DMS153 (cell line): Measurements from ENCODE around the gene CRIP1.

ENCODE experiments used
- DNase-seq: peaks from one replicate; lab custom pipeline; 2025; lab: John Stamatoyannopoulos, UW

Gene CRIP1

GRCh38 chr14:105480807-105481801, 5.6 kb upstream of the CRIP1 start:
- DNase-seq: peak; percentile 44

DNA sequence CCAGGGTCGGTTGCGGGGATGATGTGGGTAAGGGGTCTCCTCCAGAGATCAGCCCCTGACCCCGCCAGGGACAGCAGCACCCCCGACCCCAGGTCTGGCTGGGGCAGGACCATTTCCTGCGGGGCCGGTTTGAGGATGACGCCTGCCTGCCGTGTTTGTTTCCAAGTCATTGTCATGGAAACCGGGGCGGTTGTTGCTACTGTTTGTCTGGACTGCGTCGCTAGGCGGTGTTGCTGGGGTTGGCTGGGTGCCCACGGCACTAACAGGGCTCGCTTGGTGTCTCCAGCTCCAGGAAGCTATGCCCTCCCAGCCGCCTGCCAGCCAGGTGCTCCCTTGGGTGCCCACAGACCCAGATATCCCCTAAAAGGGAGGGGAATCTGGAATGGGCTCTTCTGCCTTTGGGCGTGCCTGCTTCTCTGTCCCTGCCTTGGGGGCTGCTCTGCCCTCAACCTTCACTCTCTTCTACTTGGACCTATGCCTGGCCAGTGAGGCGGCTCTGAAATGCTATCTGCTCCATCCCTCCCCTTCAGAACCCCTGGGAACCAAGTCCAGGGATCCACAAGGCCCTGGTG, 4.7 kb upstream of the CRIP1 start:
- DNase-seq: peak; percentile 80

DNA sequence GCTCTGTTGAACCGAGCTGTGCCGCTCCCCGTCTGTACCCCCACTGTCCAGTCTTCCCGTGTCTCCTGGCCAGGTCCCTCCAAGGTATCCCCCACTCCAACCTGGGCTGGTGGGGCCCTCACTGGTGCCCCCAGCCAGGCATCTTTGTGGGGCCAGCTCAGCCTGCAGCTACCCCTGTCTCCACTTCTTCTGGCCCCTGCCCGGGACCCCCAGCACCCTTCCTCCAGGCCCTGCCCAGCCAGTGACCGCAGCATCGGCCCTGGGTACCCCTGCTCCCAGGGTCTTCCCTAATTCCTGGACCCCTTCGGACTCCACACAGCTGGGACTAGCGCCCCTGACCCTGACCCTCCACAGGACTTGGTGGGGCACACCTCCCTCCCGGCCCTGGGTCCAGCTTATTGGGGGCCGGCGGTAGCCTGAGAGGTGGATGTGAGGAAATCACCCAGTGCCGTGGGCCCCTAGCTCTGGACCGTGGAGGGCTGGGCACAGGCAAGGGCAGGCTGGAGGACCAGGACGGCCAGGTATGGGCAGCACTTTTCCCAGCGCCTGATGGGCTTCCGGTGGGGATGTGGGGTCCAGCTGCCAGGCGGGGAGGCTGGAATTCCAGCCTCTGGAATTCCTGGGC, 4.1 kb upstream of the CRIP1 start:
- no peak for DNase-seq

DNA sequence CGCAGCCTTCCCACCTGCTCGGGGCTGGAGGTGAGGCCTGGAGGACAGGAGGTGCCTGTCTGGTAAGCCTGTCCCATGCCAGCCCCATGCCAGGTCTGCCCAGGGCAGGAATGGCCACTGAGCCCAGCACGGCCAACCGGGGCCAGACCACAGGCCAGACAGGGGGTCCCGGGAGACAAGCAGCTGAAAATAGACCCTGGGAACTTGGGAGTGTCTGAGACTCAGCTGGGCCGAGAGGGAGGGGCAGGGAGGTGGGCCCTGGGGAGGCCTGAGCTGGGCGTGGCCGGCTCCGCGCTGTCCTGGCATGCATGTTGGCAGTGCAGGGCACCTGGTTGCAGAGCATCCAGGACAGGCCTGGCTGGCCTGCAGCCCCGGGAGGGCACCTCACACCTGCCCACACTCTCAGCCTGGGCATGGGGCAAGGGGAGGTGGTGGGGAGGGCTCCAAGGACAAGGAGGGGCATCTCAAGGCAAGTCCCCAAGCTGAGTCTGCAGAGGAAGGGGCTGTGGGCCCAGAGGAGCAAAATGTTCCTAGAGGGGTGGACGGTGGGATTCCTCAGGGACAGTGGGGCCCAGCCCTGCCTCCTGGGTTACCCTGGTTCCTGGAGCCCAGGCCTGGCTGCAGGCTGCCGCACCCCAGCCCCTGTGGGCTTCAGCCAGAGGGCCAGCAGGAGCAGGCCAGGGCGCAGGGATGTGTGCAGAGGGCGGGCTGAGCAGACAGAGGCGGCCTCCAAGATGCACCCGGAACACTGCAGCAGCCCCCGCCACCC, 3.2 kb upstream of the CRIP1 start:
- DNase-seq: no peak

DNA sequence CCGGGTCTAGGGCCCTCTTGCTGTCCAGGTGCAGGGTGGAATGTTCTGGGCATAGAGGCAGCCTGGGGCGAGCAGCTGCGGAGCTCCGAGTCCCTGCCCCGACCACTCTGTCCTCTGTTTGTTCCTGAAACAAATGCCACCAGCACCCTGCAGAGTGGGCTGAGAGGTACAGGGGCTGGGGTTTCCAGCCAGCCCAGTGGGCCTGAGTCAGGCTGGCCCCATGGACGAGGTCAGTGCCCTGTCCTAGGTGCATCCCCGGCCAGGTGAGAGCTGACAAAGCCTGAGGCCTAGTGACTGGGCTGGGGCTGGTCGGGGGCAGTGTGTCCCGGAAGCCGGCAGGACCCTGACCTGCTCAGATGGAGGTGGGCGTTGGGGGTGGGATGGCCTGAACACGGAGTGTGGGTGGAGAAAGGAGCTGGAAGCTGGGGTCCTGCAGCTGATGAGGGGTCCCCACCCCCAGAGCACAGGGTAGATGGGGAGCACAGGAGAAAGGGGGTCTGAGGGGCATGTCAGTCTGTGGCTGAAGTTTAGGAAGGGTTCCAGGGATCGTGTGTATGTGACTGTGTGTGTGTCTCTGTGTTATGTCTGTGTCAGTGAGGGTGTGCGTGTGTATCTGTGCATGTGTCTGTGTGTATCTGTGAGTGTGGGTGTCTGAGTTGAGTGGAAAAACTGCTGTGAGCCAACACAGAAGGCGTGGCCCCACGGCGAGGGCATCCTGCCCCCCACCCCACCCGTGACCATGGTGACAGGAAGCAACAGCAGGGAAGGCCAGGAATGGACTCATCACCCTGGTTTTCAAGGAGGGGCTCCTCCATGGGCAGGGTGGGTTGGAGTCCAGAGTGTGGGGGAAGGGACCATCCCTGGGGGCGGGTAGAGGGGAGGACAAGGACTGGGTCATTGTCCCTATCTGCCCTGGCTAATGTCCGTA, 2.4 kb upstream of the CRIP1 start:
- no peak for DNase-seq

DNA sequence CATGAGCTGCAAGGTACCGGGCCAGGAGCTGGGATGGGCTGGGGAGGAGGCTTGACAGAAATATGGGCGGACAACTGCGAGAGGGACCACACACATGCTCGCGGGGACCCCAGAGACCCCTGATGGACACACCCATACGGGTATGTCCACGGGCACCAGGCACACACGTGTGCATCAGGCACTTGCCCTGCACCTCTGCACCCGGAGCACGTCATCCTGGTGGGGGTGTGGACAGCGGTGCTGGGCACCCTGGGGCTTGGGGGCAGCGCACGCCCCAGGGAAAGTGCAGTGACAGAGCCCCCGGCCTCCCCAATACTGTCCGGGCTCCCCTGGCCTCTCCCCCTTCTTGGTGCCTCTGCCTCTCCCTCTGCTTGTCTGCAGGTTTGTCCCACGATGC, 1.7 kb upstream of the CRIP1 start:
- DNase-seq: no peak

DNA sequence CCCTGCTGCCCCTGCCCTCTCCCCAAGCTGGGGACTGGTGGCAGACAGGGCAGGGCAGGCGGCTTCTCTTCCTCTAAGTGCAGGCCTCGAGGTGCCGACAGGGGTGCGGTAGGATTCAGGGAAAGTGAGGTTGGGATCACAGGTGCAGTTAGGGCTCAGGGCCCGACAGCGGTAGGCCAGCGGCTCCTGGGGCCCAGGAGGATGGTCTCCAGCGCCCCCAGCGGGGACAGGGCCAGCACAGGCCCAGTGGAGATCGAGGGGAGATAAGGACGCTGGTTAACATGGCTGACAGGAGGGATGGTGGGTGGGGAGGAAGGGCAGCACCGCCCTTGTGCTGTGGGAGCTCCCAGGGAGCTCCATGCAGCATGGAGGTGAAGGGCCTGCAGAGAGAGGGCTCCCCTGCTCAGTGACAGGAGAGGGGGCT, 935 bp upstream of the CRIP1 start:
- peak; percentile 12 for DNase-seq

DNA sequence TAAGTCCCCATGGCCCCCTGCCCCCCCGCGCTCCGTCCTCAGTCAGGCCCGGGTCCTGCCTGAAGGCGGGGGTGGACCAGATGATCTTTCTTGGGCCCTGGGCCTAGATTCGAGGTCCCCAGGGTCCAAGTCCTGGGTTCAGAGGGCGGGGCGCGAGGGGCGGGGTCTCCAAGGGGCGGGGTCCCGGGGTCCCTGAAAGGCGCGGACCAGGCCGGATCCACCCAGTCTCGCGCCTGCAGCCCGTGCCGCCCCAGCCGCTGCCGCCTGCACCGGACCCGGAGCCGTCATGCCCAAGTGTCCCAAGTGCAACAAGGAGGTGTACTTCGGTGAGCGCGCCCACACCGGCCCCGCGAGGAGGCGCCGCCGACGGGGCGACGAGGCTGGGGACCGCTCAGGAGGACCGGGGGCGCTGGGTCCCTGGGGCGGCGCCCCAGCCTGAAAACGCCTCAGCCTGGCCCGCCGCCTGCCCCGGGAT, 325 bp downstream of the CRIP1 start:
- no peak for DNase-seq

DNA sequence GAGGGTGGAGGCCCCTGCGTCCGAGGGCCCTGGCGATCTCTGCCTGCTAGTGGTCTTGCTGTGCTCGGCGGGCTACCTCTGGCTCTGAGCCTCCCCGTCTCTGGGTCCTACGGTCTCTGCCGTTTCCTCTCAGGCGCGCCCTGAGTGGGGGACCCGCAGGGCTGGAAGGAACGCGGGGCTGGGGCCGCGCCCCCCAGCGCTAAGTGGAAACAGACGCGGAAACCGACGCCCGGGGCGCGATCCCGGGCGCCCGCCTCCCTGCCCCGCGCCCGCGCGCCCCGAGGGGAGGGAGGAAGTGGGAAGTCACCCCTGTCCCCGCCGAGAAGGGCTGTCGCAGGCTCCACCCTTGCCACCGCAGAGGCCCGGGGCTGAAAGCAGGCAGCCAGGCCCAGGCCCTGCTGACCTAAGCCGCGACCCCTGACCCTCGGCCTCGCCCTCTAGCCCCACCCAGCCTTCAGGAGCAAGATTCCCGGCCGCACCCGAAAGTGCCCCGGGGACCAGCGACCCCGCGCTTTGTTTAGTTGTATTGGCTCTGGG, 831 bp downstream of the CRIP1 start:
- DNase-seq: no peak

DNA sequence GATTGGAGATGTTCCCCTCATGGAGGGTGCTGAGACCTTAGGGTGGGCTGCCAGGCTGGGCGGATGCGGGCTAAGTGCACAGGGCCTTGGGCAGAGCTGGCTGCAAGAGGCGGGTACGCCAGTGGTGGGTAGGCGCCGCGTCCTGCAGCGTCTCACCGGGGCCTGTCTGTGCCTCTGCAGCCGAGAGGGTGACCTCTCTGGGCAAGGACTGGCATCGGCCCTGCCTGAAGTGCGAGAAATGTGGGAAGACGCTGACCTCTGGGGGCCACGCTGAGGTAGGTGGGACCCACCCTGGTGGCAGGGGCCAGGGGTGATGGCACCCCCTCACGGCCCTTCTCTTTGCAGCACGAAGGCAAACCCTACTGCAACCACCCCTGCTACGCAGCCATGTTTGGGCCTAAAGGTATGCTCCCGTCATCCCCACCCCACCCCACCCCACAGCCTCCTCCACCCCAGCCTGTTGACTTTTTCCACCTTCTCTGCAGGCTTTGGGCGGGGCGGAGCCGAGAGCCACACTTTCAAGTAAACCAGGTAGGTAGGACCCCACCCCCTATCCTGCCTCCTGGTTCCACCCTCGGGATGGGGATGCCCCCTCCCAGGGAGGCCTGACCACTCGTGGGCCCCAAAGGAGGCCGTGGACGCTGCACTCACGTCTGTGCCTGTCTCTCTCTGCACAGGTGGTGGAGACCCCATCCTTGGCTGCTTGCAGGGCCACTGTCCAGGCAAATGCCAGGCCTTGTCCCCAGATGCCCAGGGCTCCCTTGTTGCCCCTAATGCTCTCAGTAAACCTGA, 1.5 kb downstream of the CRIP1 start:
- DNase-seq: no peak

- no peak for DNase-seq
These were observed 2.3 kb downstream of the CRIP1 start for GRCh38 chr14:105488781-105489541.

DNA sequence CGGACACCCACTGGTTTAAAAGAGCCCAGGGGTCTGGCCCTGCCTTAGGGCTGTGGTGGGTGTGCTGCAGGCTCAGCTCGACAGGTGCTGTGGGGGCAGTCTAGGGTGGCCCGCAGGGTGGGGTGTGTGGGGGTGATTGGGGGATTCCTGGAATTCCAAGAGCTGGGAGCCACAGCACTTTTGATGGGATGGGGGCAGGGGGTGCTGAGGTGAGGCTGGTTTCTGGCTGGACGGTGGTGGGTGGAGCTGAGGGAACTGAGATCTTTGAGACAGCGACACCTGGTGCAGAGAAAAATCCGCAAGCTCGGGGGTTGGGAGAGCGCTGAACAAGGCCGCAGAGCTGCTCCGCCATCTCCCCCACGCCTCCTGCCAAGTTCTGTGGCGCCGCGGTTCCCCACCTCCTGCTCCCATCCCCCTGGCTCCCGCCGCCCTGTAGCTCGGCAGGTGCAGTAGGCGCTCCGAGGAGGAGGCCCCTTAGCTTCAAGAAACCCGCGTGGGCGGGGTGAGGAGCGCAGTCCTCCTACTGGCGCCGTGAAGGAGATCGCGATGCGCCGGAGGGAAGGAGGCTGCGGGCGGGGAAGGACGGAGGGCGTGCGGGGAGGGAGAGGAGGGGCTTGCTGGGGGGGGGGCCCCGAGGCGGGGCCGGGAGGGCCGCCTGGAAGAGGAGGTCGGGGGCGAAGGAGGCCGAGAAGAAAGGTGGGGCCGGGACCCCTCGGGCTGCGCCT, 3.0 kb downstream of the CRIP1 start:
- peak; percentile 27 for DNase-seq

- DNase-seq: no peak
These were observed 3.5 kb downstream of the CRIP1 start for GRCh38 chr14:105490267-105490571.

DNA sequence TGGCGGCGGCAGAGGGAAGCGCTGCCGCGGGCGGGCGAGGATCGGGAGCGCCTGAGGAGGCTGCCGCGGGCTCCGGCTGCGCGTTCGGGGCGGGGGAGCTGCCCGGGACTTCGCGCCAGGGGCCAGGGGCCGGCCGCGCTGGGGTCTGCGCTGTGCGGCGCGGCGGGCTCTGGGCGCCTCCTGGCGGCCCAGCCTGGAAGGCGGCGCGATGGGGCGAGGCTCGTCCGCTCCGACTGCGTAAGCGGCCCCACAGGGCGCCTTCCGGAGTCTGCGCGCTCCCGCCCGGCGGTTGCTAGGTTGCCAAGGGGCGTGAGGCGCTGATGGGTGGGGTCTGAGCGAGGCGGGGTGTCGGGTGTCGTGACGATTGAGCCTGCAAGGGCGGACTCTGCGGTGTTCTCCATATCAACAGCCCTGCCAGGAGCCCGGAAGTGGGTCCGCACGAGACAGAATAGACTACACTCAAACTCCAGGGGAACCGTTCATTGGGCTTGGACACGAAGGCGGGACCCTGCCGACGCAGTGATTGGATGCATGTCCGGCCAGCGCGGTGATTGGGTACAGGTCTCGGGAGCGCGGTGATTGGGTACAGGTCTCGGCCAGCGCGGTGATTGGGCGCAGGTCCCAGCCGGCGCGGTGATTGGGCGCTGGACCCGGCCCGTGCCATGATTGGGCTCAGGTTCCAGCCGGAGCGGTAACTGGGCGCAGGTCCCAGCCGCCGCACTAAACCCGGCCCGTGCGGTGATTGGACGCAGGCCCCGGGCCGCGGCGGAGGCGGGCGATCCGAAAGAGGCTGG, 4.1 kb downstream of the CRIP1 start, which contains the start of gene TEDC1:
TSS of gene TEDC1 (plus strand) at position 675 of the 794 bp plus-strand sequence. CDS start 130 bp downstream, outside the sequence.
- peak; percentile 97 for DNase-seq

- DNase-seq: peak; percentile 12
These were observed 4.8 kb downstream of the CRIP1 start for GRCh38 chr14:105491366-105491973.

GRCh38 chr14:105492031-105492970, 5.6 kb downstream of the CRIP1 start:
- DNase-seq: no peak
